ENCODE results near the gene ATP10A.
A peak's percentile ranks its signal among the peaks of the same experiment; 100 is the strongest.

Gene ATP10A

GRCh38 chr15:25893596-25893995 is 30.5 kb upstream of the ATP10A start:
- no peak for DNase-seq (ENCODE audit: low spot score)
- Histone ChIP-seq H3K4me3 (no peak overlapping the region), H3K27ac (no peak overlapping the region)
- TF ChIP-seq CTCF (IDR thresholded peaks at IDR 0.05), result no peak

- Histone ChIP-seq H3K4me3 (no peak overlapping the region), H3K27ac (no peak overlapping the region)
- no peak for DNase-seq (ENCODE audit: low spot score)
- no peak for TF ChIP-seq CTCF (IDR thresholded peaks at IDR 0.05)
Observed at GRCh38 chr15:25892126-25892525, 29.0 kb upstream of the ATP10A start.

GRCh38 chr15:25891081-25891480 is 28.0 kb upstream of the ATP10A start:
- no peak for DNase-seq (ENCODE audit: low spot score)
- no peak for TF ChIP-seq CTCF (IDR thresholded peaks at IDR 0.05)
- no peak overlapping the region for H3K4me3 ChIP-seq
- no peak overlapping the region for H3K27ac ChIP-seq

GRCh38 chr15:25890529-25890928 is 27.4 kb upstream of the ATP10A start:
- no peak for TF ChIP-seq CTCF (IDR thresholded peaks at IDR 0.05)
- DNase-seq (ENCODE audit: low spot score), result no peak
- Histone ChIP-seq H3K4me3 (no peak overlapping the region), H3K27ac (no peak overlapping the region)

- no peak for DNase-seq (ENCODE audit: low spot score)
- Histone ChIP-seq H3K4me3 (no peak overlapping the region), H3K27ac (no peak overlapping the region)
- no peak for TF ChIP-seq CTCF (IDR thresholded peaks at IDR 0.05)
Observed at GRCh38 chr15:25887870-25888269, 24.7 kb upstream of the ATP10A start.

- no peak for DNase-seq (ENCODE audit: low spot score)
- no peak overlapping the region for H3K4me3 ChIP-seq
- TF ChIP-seq CTCF (IDR thresholded peaks at IDR 0.05), result no peak
- peak overlapping the region in 1 of 2 donors; percentile 24 for H3K27ac ChIP-seq
Observed at GRCh38 chr15:25886498-25887140, 23.5 kb upstream of the ATP10A start.

- Histone ChIP-seq H3K4me3 (no peak overlapping the region), H3K27ac (no peak overlapping the region)
- no peak for TF ChIP-seq CTCF (IDR thresholded peaks at IDR 0.05)
- DNase-seq (ENCODE audit: low spot score), result no peak
Observed at GRCh38 chr15:25884370-25884769, 21.2 kb upstream of the ATP10A start.
